Activated CD4-positive, alpha-beta T cell treated with anti-CD3 and anti-CD28 coated beads, Interleukin-2, Interleukin-6, amounts not matched to agents 100 ng/mL and 50 ng/mL, durations not matched to agents 16 hours and 8 hours (primary cell): ENCODE measurements around the gene MAGEA4.

Experiments used
- DNase-seq: peaks from one replicate; pipeline ENCODE4 v3.0.0-alpha.2; 2020

Gene MAGEA4

DNA sequence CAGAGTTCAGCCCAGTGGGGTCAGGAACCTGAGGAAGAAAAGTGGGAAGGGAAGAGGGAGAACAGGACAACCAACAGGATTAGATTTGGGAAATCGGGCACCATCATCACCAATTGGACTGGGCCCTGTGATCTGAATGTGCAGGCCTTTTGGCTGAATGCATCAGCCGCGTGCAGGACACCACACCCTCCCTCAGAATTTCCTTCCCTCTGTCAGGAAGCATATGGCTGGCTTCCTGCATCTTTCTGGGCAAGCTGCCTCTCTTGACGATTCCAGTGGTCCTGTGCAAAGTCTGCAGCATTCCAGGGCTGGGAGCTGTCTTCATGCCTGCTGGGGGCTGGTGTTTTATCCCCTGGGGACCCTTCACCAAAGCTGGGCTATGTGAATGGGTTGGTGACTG is 16.4 kb downstream of the MAGEA4 start:
- no peak for DNase-seq

DNA sequence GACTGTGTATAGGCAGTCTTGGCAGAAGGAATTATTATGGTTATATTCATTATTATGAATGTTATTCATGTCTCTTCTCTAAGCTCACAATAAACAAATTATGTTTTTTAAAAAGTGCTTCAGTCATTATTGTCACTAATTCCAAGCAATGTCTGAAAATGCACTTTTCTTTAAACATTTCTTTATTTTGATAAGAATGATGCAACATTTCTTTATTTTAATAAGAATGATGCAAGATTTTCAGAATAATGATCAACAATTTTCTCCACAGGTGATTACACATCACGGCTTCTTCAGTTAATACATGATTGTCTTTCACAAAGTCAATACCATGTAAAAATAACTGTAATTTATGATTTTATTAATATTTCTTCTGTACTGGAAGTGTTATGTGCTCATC is 22.7 kb downstream of the MAGEA4 start:
- no peak for DNase-seq

DNA sequence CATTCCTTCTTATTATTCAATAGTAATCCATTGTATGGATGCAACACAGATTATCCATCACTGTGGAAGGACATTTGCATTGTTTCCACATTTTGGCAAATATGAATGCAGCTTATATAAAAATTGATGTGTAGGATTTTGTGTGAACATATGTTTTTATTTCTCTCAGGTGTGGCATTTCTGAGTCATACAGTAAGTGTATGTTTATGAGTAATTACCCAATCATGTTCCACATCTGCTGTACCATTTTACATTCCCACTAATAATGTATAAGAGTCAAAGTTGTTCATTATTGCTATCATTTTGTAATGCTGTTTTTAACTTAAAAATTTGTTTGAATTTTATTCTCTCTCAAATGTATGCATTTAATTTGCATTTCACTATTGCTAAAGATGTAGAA is 25.5 kb downstream of the MAGEA4 start:
- no peak for DNase-seq

DNA sequence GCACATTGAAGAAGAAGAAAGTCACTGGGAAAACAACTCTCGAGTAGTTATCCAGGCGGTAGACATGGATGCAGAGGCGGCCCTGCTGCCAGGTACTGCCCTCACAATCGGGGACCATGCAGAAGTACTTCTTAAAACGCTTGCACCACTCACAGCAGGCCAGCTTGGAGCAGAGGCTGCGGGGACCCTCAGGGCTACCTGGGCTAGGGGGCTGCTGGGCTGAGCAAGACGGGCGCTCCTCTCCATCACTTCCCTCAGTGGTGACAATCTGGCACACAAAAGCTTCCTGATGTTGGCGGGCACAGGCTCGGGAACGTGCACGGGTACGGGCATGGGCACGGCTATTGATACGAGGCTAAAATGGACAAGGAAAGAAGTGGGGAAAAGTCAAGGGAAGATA is 42.0 kb downstream of the MAGEA4 start:
- no peak for DNase-seq

DNA sequence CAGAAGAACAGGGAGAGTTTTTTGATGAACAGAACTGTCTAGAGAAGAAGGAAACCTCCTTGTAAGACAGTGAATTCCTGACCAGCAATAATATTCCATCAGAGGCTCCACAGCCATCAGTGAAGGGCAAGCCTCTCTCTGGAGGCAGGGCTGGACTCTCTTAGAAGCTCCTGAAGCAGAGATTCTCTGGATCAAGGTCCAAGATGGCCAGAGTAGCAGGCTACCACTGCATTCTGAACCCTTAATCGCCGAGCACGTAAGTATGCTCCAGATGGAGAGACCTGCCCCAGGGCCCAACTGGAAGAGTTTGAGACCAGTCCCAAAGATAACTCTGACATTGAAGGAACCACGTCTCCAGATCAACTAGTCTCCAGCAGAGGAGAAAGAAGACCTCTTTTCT is 45.4 kb downstream of the MAGEA4 start:
- no peak for DNase-seq

DNA sequence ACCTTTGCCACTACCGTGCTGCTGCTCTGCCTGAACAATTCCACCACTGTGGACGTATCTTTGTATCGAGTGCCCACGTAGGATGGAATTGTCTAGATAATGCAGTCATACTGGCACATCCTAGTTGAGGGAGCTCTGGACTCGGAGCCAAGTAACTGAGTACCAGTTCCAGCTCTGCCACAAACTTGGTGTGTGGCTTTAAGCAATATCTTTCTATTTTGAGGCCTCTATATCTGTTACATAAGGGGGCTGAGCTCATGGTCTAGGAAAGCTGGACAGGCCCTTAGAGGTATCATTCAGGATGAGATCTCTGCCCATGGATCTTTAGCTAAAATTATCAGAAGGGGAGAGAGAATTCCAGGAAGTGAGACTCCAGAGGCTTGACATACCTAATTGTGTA is 49.3 kb downstream of the MAGEA4 start:
- no peak for DNase-seq

DNA sequence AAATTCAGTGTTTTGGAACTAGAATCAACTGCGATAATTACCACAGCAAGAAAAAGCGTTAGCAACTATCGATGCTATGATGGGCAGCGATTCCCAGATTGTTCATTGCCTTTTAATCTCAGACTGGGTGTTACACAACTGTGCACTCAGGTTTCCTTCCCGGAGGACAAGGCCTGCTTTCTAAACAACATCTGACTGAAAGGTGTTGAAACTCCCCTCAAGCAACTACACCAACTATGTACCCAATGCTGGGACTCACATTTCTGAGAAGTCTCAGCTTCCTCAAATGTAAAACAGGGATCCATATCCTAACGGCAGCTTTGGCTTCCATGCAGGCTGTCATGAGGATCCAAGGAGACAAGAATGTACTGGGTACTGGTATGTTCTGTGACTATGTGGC is 53.5 kb downstream of the MAGEA4 start:
- DNase-seq, result no peak

DNA sequence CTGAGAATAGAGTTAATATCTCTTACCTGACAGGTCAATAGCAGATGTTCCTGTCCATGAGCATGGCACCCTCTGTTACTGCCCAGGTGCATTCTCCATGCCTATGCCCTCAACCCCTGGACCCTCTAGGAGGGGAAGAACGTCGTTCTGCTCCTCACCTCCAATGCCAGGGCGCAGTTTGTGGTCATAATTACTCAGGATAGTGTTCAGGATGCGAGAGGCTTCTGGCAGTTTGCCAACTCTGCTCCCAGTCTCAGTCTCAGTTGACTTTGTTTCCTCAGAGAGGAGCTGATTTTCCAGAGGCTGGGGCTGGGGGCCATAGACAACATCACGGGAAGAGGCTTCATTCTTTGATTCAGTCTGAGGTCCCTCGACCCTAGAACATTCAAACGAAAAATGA is 57.3 kb downstream of the MAGEA4 start:
- no peak for DNase-seq

DNA sequence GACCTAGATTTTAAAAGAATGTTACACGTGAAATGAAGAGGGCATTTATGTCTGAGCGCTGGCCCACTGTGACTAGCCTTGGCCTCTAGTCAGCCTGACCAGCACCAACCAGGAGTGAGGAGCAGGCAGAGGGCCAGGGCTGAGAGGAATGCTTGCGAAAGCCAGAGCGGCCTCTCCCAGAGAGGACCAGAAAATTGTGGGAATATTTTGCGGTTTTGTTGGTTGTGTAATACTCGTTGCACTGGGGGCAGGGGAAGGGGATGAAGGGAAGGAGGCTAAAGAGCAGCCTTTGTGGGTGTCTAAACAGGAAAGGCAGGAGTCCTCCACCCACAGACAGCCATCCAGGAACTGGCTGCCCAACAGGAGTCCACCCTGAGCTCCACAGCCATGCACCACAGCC is 58.0 kb downstream of the MAGEA4 start:
- DNase-seq, result no peak

DNA sequence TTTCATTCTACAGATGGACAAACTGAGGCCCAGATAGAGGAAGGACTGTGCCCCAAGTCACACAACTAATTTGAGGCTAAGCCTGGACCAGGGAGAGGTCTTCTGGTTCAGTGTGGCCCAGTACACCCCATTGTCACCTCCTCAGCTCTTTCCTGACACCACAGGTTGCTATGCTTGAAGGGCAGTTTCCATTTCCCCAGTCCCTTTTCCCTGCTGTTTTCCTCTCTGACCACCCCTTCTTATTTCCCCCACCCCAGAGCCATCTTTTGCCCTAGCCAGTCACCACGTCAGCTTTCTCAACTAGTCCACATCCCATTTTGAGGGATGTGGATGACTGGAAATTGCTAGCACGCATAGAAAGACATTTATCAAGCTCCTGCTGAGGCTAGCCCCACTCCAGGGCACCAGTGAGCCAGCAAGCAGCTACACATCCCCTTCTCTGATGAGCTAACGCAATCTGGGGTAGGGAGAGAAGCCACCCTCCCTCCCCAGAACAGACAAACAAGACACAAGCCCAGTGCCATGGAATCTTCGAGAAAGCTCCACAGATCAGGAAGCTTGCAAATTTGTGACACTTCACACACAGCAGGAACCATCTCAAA is 60.5 kb downstream of the MAGEA4 start:
- no peak for DNase-seq

DNA sequence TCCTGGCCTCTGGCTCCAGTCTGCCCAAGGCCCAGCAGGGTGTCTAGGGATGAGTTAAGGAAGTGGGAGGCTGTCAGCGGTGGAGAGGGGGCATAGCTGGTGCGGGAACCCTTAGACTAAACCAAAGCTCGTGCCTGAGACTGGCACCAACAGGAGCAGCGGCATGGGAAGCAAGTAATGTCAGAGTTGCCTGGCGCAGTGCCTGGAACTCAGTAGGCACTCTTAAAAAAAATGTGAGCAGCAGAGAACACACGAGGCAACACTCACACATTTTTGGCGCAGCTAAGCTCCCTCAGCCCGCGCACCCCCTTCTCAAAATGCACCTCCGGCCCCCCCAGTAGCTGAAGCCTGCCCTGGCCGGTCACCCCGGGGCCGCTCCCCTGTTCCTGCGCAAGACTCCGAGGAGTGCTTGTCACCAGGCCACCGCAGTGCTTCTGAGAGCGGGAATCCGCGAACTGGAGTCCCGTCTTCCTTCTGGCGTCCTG is 61.2 kb downstream of the MAGEA4 start:
- no peak for DNase-seq
